Measurements from ENCODE around the gene LY6G6C.

Gene LY6G6C

GRCh38 chr6:31752739-31753319 is 31.3 kb upstream of the LY6G6C start:
- no peaks in the 10 kb centered on the region for H3K9me3 Mint-ChIP-seq
- H3K27me3 Mint-ChIP-seq, result no peaks in the 10 kb centered on the region
- H3K4me3 Mint-ChIP-seq, result no peak overlapping the region
- H3K36me3 Mint-ChIP-seq, result no peaks in the 10 kb centered on the region
- no peaks in the 10 kb centered on the region for H3K4me1 Mint-ChIP-seq
- peak overlapping the region; percentile 43 for H3K27ac Mint-ChIP-seq

- Mint-ChIP-seq H3K27ac (no peak overlapping the region), H3K27me3 (no peaks in the 10 kb centered on the region), H3K4me1 (no peaks in the 10 kb centered on the region), H3K36me3 (no peaks in the 10 kb centered on the region), H3K9me3 (no peaks in the 10 kb centered on the region), H3K4me3 (no peak overlapping the region)
These were observed 29.0 kb upstream of the LY6G6C start for GRCh38 chr6:31750411-31751022.

- no peak overlapping the region for H3K4me3 Mint-ChIP-seq
- H3K4me1 Mint-ChIP-seq, result no peaks in the 10 kb centered on the region
- no peak overlapping the region for H3K27ac Mint-ChIP-seq
- H3K27me3 Mint-ChIP-seq, result no peaks in the 10 kb centered on the region
- H3K36me3 Mint-ChIP-seq, result no peaks in the 10 kb centered on the region
- H3K9me3 Mint-ChIP-seq, result no peaks in the 10 kb centered on the region
These were observed 27.9 kb upstream of the LY6G6C start for GRCh38 chr6:31749301-31750036.

- H3K4me1 Mint-ChIP-seq, result peaks cover 13% of the 10 kb centered on the region
- H3K27ac Mint-ChIP-seq, result no peak overlapping the region
- H3K9me3 Mint-ChIP-seq, result no peaks in the 10 kb centered on the region
- no peak overlapping the region for H3K4me3 Mint-ChIP-seq
- H3K36me3 Mint-ChIP-seq, result peaks cover 10% of the 10 kb centered on the region
- H3K27me3 Mint-ChIP-seq, result no peaks in the 10 kb centered on the region
These were observed 22.9 kb upstream of the LY6G6C start for GRCh38 chr6:31744422-31744821.

GRCh38 chr6:31742894-31743293 is 21.3 kb upstream of the LY6G6C start:
- Mint-ChIP-seq H3K27ac (no peak overlapping the region), H3K27me3 (no peaks in the 10 kb centered on the region), H3K4me1 (peaks cover 28% of the 10 kb centered on the region), H3K4me3 (no peak overlapping the region), H3K36me3 (peaks cover 10% of the 10 kb centered on the region), H3K9me3 (no peaks in the 10 kb centered on the region)

GRCh38 chr6:31741815-31742214 is 20.3 kb upstream of the LY6G6C start:
- Mint-ChIP-seq H3K4me3 (peak overlapping the region; percentile 65), H3K9me3 (no peaks in the 10 kb centered on the region), H3K4me1 (peaks cover 39% of the 10 kb centered on the region), H3K36me3 (peaks cover 10% of the 10 kb centered on the region), H3K27ac (no peak overlapping the region), H3K27me3 (no peaks in the 10 kb centered on the region)

- peaks cover 10% of the 10 kb centered on the region for H3K36me3 Mint-ChIP-seq
- H3K9me3 Mint-ChIP-seq, result no peaks in the 10 kb centered on the region
- H3K4me1 Mint-ChIP-seq, result peaks cover 43% of the 10 kb centered on the region
These were observed 19.1 kb upstream of the LY6G6C start for GRCh38 chr6:31740397-31741223.

GRCh38 chr6:31739639-31740396 is 18.3 kb upstream of the LY6G6C start, which contains the start of gene MSH5:
MSH5 (plus strand) TSS chr6:31740005; CDS start chr6:31740467, 462 bp downstream.
- no peaks in the 10 kb centered on the region for H3K9me3 Mint-ChIP-seq
- H3K36me3 Mint-ChIP-seq, result peaks cover 10% of the 10 kb centered on the region
- peak within 1 kb of the TSS; percentile 94 for H3K27ac Mint-ChIP-seq
- H3K27me3 Mint-ChIP-seq, result no peaks in the 10 kb centered on the region
- H3K4me3 Mint-ChIP-seq, result peak within 1 kb of the TSS; percentile 98
- H3K4me1 Mint-ChIP-seq, result peaks cover 43% of the 10 kb centered on the region

More at GRCh38 chr6:31740397-31741223, 19.1 kb upstream of the LY6G6C start:
- H3K27me3 Mint-ChIP-seq, result no peaks in the 10 kb centered on the region
- H3K4me3 Mint-ChIP-seq, result peak overlapping the region; percentile 98
- H3K27ac Mint-ChIP-seq, result peak overlapping the region; percentile 94

GRCh38 chr6:31737991-31738979 is 16.7 kb upstream of the LY6G6C start:
- no peaks in the 10 kb centered on the region for H3K9me3 Mint-ChIP-seq
- peaks cover 10% of the 10 kb centered on the region for H3K36me3 Mint-ChIP-seq
- H3K27ac Mint-ChIP-seq, result peak overlapping the region; percentile 66
- peak overlapping the region; percentile 96 for H3K4me3 Mint-ChIP-seq
- peaks cover 56% of the 10 kb centered on the region for H3K4me1 Mint-ChIP-seq
- H3K27me3 Mint-ChIP-seq, result no peaks in the 10 kb centered on the region

- peaks cover 9% of the 10 kb centered on the region for H3K36me3 Mint-ChIP-seq
These were observed 15.9 kb upstream of the LY6G6C start for GRCh38 chr6:31737315-31737990.

GRCh38 chr6:31736768-31737314 is 15.3 kb upstream of the LY6G6C start:
- H3K27me3 Mint-ChIP-seq, result no peaks in the 10 kb centered on the region
- H3K9me3 Mint-ChIP-seq, result no peaks in the 10 kb centered on the region
- H3K27ac Mint-ChIP-seq, result peak overlapping the region; percentile 65
- H3K4me1 Mint-ChIP-seq, result peaks cover 58% of the 10 kb centered on the region
- peak overlapping the region; percentile 96 for H3K4me3 Mint-ChIP-seq
- peaks cover 10% of the 10 kb centered on the region for H3K36me3 Mint-ChIP-seq

More at GRCh38 chr6:31737315-31737990, 15.9 kb upstream of the LY6G6C start:
- peak overlapping the region; percentile 66 for H3K27ac Mint-ChIP-seq
- peaks cover 59% of the 10 kb centered on the region for H3K4me1 Mint-ChIP-seq
- H3K27me3 Mint-ChIP-seq, result no peaks in the 10 kb centered on the region
- H3K9me3 Mint-ChIP-seq, result no peaks in the 10 kb centered on the region
- H3K4me3 Mint-ChIP-seq, result peak overlapping the region; percentile 96

GRCh38 chr6:31736021-31736767 is 14.6 kb upstream of the LY6G6C start, which contains the start of gene CLIC1:
CLIC1 (minus strand) TSS chr6:31736530; CDS start chr6:31736300, 230 bp downstream.
- H3K9me3 Mint-ChIP-seq, result no peaks in the 10 kb centered on the region
- peak within 1 kb of the TSS; percentile 92 for H3K27ac Mint-ChIP-seq
- H3K27me3 Mint-ChIP-seq, result no peaks in the 10 kb centered on the region
- H3K36me3 Mint-ChIP-seq, result peaks cover 7% of the 10 kb centered on the region
- H3K4me1 Mint-ChIP-seq, result peaks cover 55% of the 10 kb centered on the region
- peak within 1 kb of the TSS; percentile 96 for H3K4me3 Mint-ChIP-seq
